Breast epithelium (tissue), 3 donors: ENCODE results near the gene PIM3.

Experiments used
- CTCF ChIP-seq, 3 donors: fragments of 450-650 bp; IDR thresholded peaks; one replicate each; pipeline ENCODE4 v1.5.1; 2016 to 2017; ENCODE audit warnings: antibody characterized with exemption in 3 of 3, mild to moderate bottlenecking in 3 of 3, moderate library complexity in 3 of 3
- POLR2A ChIP-seq: fragments of 450-650 bp; IDR thresholded peaks from one replicate; pipeline ENCODE4 v1.6.1; 2016; ENCODE audit warnings: antibody characterized with exemption, mild to moderate bottlenecking, moderate library complexity

GRCh38 chr22:49928555-49929210, 31.9 kb upstream of the PIM3 start:
- TF ChIP-seq POLR2A: no peak
- TF ChIP-seq CTCF (IDR thresholded peaks at IDR 0.05): no peak
